ENCODE results near the gene CPNE4.

The CPNE4 gene

GRCh38 chr3:131608741-131609140, 426.1 kb downstream of the CPNE4 start:
- H3K36me3 Mint-ChIP-seq (ENCODE audit: low read depth): no peaks in the 10 kb centered on the region
- H3K4me3 Mint-ChIP-seq: no peak overlapping the region
- H3K27ac Mint-ChIP-seq: no peak overlapping the region
- no peaks in the 10 kb centered on the region for H3K9me3 Mint-ChIP-seq
- peaks cover 20% of the 10 kb centered on the region for H3K27me3 Mint-ChIP-seq
- H3K4me1 Mint-ChIP-seq (ENCODE audit: low read depth): no peaks in the 10 kb centered on the region

DNA sequence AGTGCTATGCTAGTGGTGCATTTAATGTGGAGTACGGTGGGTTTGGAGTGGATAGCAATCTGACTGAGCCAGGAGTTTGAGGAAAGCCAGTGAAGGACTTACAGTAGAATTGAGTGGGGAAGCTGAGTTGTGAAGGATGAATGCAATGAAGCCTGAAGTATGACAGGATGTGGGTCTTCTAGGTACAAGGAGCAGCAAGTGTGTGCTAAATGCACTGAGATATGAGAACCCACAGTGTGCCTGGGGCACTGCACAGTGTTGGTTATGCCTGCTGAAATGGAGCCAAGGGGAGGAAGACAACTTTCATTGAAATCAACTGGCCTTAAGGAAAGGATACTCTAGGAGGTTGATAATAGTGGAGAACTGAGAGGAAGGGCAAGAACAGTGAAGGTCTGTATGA, 426.5 kb downstream of the CPNE4 start:
- no peaks in the 10 kb centered on the region for H3K9me3 Mint-ChIP-seq
- no peaks in the 10 kb centered on the region for H3K4me1 Mint-ChIP-seq (ENCODE audit: low read depth)
- peaks cover 20% of the 10 kb centered on the region for H3K27me3 Mint-ChIP-seq
- no peak overlapping the region for H3K27ac Mint-ChIP-seq
- no peaks in the 10 kb centered on the region for H3K36me3 Mint-ChIP-seq (ENCODE audit: low read depth)
- no peak overlapping the region for H3K4me3 Mint-ChIP-seq

- Mint-ChIP-seq H3K4me3 (no peak overlapping the region), H3K36me3 (ENCODE audit: low read depth) (no peaks in the 10 kb centered on the region), H3K27me3 (peaks cover 11% of the 10 kb centered on the region), H3K9me3 (no peaks in the 10 kb centered on the region), H3K4me1 (ENCODE audit: low read depth) (no peaks in the 10 kb centered on the region), H3K27ac (no peak overlapping the region)
These were observed 428.9 kb downstream of the CPNE4 start for GRCh38 chr3:131605916-131606315.

DNA sequence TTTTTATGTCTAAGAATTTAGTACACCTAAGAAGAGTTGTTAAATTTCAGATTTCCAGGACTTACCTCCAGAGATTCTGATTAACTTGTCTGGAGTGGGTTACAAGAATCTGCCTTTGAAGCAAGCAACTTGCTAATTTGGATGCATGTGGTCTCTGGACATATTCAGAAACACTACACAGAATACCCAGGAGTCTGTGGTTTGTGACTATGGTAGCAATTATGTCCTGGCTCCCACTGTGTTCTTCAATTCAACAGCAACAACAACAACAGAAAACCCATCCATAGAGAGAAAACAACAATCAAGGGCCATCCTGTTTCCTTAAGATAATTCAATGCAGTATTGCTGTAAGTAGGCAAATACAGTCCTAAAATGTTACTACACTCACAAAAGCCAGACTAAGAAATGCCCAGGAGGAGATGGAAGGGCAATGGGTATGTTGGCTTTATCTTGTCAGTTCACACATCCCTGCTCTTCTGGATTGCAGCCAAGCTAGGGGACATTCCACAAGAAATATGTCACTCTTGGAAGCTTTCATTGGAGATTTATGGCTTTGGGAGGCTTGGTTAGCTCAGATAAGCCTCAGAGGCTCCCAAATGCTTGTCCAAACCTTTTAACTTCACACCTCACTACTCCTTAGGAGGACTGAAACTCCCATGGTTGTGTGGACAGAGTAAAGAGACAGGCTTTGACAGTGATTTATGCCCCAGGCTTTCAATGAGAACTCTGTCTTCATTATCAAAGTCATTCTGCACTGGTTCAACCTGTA, 432.6 kb downstream of the CPNE4 start:
- Mint-ChIP-seq H3K27me3 (peaks cover 22% of the 10 kb centered on the region), H3K4me1 (ENCODE audit: low read depth) (no peaks in the 10 kb centered on the region), H3K36me3 (ENCODE audit: low read depth) (no peaks in the 10 kb centered on the region), H3K4me3 (no peak overlapping the region), H3K9me3 (no peaks in the 10 kb centered on the region), H3K27ac (no peak overlapping the region)

- no peak overlapping the region for H3K27ac Mint-ChIP-seq
- H3K4me3 Mint-ChIP-seq: no peak overlapping the region
- H3K36me3 Mint-ChIP-seq (ENCODE audit: low read depth): no peaks in the 10 kb centered on the region
- H3K4me1 Mint-ChIP-seq (ENCODE audit: low read depth): no peaks in the 10 kb centered on the region
- peaks cover 23% of the 10 kb centered on the region for H3K27me3 Mint-ChIP-seq
- no peaks in the 10 kb centered on the region for H3K9me3 Mint-ChIP-seq
These were observed 437.0 kb downstream of the CPNE4 start for GRCh38 chr3:131597816-131598215.

DNA sequence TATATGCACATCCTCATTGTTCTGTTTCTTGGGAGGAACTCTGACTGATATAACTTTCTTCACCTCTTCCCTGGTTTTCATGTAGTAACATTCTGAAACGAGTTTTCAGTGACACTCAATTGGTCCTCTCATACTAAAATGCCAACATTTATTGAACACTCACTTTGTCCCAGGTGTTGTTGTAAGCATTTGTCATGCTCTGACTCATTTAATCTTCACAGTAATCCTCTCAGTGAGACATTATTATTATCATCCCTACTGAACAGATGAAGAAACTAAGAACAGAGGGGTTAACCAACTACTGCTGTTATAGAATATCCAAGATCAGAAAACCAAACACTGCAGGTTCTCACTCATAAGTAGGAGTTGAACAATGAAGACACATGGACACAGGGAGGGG, 437.9 kb downstream of the CPNE4 start:
- Mint-ChIP-seq H3K36me3 (ENCODE audit: low read depth) (no peaks in the 10 kb centered on the region), H3K9me3 (no peaks in the 10 kb centered on the region), H3K4me1 (ENCODE audit: low read depth) (no peaks in the 10 kb centered on the region), H3K27me3 (peaks cover 23% of the 10 kb centered on the region), H3K27ac (no peak overlapping the region), H3K4me3 (no peak overlapping the region)

DNA sequence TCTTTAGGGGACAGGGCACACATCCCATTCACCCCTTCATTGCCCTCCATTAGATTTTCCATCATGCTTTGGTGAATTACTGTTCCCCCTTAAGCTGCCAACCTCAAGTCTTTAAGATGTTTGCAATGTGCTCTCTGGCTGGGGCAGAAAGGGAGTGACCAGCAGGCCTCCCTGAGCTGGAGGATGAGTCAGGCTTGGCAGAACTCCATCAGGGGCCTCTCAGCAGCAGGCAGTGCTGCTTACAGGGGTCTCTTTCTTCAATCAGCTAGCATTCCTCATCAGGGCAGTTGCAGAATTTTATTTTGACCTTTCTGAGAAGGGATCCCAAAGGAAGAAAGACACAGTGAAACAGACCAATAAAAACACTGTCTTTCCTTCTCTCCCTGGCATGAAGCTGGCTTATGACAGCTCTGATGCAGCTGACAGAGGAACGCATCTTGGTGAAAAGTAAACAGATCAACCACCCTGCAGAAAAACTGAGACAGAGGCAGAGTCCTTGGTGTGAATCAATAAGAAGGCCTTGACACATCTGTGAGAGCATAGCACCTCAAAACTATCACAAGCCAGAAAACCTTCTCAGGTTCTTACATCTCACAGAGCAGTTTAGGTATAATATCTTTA, 443.3 kb downstream of the CPNE4 start:
- Mint-ChIP-seq H3K4me3 (no peak overlapping the region), H3K27ac (no peak overlapping the region), H3K4me1 (ENCODE audit: low read depth) (no peaks in the 10 kb centered on the region), H3K9me3 (no peaks in the 10 kb centered on the region), H3K27me3 (peaks cover 15% of the 10 kb centered on the region), H3K36me3 (ENCODE audit: low read depth) (no peaks in the 10 kb centered on the region)

DNA sequence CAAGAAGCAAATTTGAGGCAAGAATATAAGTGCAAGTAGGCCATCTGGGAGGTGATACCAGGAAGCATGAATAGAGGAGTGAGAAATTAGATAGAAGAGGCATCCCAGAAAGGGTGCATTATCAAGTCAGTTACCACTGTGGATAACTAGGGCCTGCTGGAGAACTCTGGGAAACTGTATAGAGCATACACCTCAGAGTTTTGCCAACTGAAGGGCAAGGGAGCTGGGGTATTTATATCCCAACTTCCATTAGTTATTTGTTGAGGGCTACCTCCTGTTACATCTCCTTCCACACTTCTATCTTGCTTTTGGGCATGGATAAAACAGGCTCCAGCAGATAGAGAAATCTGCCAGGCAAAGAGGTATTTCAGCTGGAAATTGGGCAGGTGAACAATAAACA, 448.5 kb downstream of the CPNE4 start:
- H3K4me3 Mint-ChIP-seq: no peak overlapping the region
- H3K27ac Mint-ChIP-seq: no peak overlapping the region
- no peaks in the 10 kb centered on the region for H3K9me3 Mint-ChIP-seq
- H3K36me3 Mint-ChIP-seq (ENCODE audit: low read depth): no peaks in the 10 kb centered on the region
- no peaks in the 10 kb centered on the region for H3K4me1 Mint-ChIP-seq (ENCODE audit: low read depth)
- H3K27me3 Mint-ChIP-seq: peaks cover 10% of the 10 kb centered on the region

GRCh38 chr3:131582438-131582837, 452.4 kb downstream of the CPNE4 start:
- Mint-ChIP-seq H3K27ac (no peak overlapping the region), H3K36me3 (ENCODE audit: low read depth) (no peaks in the 10 kb centered on the region), H3K4me1 (ENCODE audit: low read depth) (no peaks in the 10 kb centered on the region), H3K27me3 (peaks cover 5% of the 10 kb centered on the region), H3K9me3 (no peaks in the 10 kb centered on the region), H3K4me3 (no peak overlapping the region)

- Mint-ChIP-seq H3K4me1 (ENCODE audit: low read depth) (no peaks in the 10 kb centered on the region), H3K4me3 (no peak overlapping the region), H3K27ac (no peak overlapping the region), H3K9me3 (no peaks in the 10 kb centered on the region), H3K36me3 (ENCODE audit: low read depth) (no peaks in the 10 kb centered on the region), H3K27me3 (peaks cover 18% of the 10 kb centered on the region)
These were observed 466.4 kb downstream of the CPNE4 start for GRCh38 chr3:131568460-131568859.

DNA sequence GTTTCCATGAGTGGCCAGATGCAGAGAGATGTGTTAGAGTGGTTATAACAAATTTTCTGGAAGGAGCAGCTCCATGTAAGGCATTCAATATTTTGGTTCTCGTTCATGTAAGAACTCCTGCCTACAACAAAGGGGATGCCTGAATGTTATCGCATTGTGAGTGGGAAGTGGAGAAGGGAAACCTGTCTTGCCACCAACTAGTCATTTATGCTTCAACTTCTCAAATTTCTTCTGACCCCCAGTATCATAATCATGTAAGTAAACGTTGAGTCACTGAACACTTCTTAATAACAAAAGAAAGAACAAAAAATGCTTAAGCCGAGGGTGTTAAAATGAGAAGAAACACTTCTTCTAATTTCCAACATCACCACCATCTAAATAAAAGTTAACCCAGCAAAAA, 470.0 kb downstream of the CPNE4 start:
- H3K9me3 Mint-ChIP-seq: no peaks in the 10 kb centered on the region
- H3K27ac Mint-ChIP-seq: no peak overlapping the region
- H3K4me1 Mint-ChIP-seq (ENCODE audit: low read depth): no peaks in the 10 kb centered on the region
- H3K36me3 Mint-ChIP-seq (ENCODE audit: low read depth): no peaks in the 10 kb centered on the region
- H3K27me3 Mint-ChIP-seq: peaks cover 31% of the 10 kb centered on the region
- no peak overlapping the region for H3K4me3 Mint-ChIP-seq

DNA sequence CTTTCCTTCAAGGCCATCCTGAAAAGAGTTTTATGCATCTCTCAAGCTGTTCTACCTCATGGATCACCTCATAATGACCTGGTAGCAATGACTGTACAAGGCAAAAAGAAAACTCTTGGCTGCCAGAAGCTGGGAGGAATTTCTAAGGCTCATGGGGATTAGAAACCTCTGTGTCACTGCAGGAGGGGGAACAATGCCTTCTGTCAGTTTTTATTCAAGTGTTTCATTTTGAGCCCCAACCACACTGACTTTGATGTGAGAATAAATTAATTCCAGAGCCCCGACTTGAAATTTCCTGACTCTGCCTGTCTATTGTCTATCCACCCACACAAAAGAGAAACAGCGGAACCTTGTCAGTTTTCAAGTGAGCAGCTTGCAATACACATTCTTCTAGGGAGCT, 473.3 kb downstream of the CPNE4 start:
- no peak overlapping the region for H3K4me3 Mint-ChIP-seq
- H3K27ac Mint-ChIP-seq: no peak overlapping the region
- no peaks in the 10 kb centered on the region for H3K36me3 Mint-ChIP-seq (ENCODE audit: low read depth)
- peaks cover 38% of the 10 kb centered on the region for H3K27me3 Mint-ChIP-seq
- no peaks in the 10 kb centered on the region for H3K4me1 Mint-ChIP-seq (ENCODE audit: low read depth)
- H3K9me3 Mint-ChIP-seq: no peaks in the 10 kb centered on the region

- peaks cover 38% of the 10 kb centered on the region for H3K27me3 Mint-ChIP-seq
- no peak overlapping the region for H3K4me3 Mint-ChIP-seq
- no peaks in the 10 kb centered on the region for H3K36me3 Mint-ChIP-seq (ENCODE audit: low read depth)
- no peak overlapping the region for H3K27ac Mint-ChIP-seq
- H3K4me1 Mint-ChIP-seq (ENCODE audit: low read depth): no peaks in the 10 kb centered on the region
- H3K9me3 Mint-ChIP-seq: no peaks in the 10 kb centered on the region
These were observed 474.0 kb downstream of the CPNE4 start for GRCh38 chr3:131560795-131561194.

- Mint-ChIP-seq H3K36me3 (ENCODE audit: low read depth) (no peaks in the 10 kb centered on the region), H3K9me3 (no peaks in the 10 kb centered on the region), H3K4me1 (ENCODE audit: low read depth) (no peaks in the 10 kb centered on the region), H3K27me3 (peaks cover 35% of the 10 kb centered on the region), H3K4me3 (no peak overlapping the region), H3K27ac (no peak overlapping the region)
These were observed 479.4 kb downstream of the CPNE4 start for GRCh38 chr3:131555456-131555855.

- Mint-ChIP-seq H3K4me1 (ENCODE audit: low read depth) (no peaks in the 10 kb centered on the region), H3K27me3 (peaks cover 37% of the 10 kb centered on the region), H3K27ac (no peak overlapping the region), H3K9me3 (no peaks in the 10 kb centered on the region), H3K36me3 (ENCODE audit: low read depth) (no peaks in the 10 kb centered on the region), H3K4me3 (no peak overlapping the region)
These were observed 481.1 kb downstream of the CPNE4 start for GRCh38 chr3:131553495-131554247.

All from stimulated activated naive CD8-positive, alpha-beta T cell treated with anti-CD3 and anti-CD28 coated beads, Interleukin-15, Interleukin-2, amounts not matched to agents 100 ng/mL and 50 ng/mL, for 24 hours (primary cell).